ENCODE data around the gene IL11RA. TPM values are rescaled to one million over a fixed set of nuclear protein-coding genes. Genes with fewer than 3 reads are reported as not detected.

Gene IL11RA
- 228 TPM for total RNA-seq
- polyA plus RNA-seq: 10 to 100 TPM in 2 of 4 donors, 1 to 10 TPM in 2; 7.3 to 12.3 (median 9.6) TPM

GRCh38 chr9:34651876-34652601 lies at the start of gene IL11RA:
Gene IL11RA, plus strand, starts transcription at chr9:34652185. Its CDS starts 3,033 bp downstream, at chr9:34655218.
- H3K27me3 ChIP-seq (ENCODE audit: control insufficient read depth, insufficient read depth, low read length): no peaks in the 10 kb centered on the region
- ATAC-seq (ENCODE audit: low read depth in 2 of 2): peak; percentile 55 to 71
- H3K4me3 Mint-ChIP-seq: peak within 1 kb of the TSS in 2 of 4 donors; percentile 50 to 63
- no peaks in the 10 kb centered on the region for H3K9me3 ChIP-seq (ENCODE audit: control insufficient read depth in 2 of 2, low read length in 2 of 2)
- H3K36me3 ChIP-seq (ENCODE audit: control insufficient read depth, insufficient read depth, low read length): peaks cover 31% of the 10 kb centered on the region
- no peaks in the 10 kb centered on the region for H3K27me3 Mint-ChIP-seq
- peaks cover 0 to 3% (median 0%) of the 10 kb centered on the region in 7 donors for H3K9me3 Mint-ChIP-seq
- H3K4me3 ChIP-seq (ENCODE audit: low read depth, low read length): no peak within 1 kb of the TSS
- peak in 1 of 3 donors; percentile 58 for DNase-seq
- peaks cover 16% of the 10 kb centered on the region for H3K36me3 Mint-ChIP-seq
- H3K27ac Mint-ChIP-seq: peak within 1 kb of the TSS; percentile 52 to 67 (median 52)
- H3K27ac ChIP-seq (ENCODE audit: insufficient read depth, low read length, poor library complexity, severe bottlenecking): no peak within 1 kb of the TSS
- H3K4me1 ChIP-seq (ENCODE audit: control insufficient read depth, insufficient read depth, low read length, poor library complexity, severe bottlenecking): peaks cover 20% of the 10 kb centered on the region
- peaks cover 9 to 55% (median 48%) of the 10 kb centered on the region in 4 donors for H3K4me1 Mint-ChIP-seq

DNA sequence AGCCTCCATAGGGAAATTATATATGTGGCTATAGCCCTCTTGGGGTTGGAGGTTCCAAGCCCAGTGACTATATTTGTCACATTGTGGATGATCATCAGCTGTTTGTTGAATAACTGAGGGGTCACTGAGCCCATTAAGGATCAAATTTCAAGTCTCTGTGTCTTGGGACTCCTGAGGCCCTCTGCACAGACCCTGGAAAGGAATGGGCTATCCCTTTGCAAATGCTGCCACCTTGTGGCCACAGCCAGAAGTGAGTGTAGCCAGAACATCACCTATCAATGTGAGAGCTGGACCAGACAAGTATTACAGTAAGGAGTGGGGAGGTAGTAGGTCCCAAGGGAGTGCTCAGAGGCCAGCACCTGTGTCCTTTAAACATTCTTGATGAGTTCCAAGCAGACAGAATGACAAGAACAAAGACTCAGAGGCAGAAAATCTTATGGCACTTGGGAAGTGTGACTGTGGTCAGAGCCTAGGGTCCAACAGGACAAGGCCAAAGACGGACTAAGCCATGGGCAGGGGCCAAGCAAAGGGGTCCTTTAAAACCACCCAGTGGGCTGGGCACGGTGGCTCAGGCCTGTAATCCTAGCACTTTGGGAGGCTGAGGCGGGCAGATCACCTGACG lies 48.3 kb upstream of the IL11RA start:
- H3K4me1 Mint-ChIP-seq: no peaks in the 10 kb centered on the region
- H3K36me3 Mint-ChIP-seq: no peaks in the 10 kb centered on the region
- DNase-seq (peak; percentile 67 to 74 (median 70)), ATAC-seq (ENCODE audit: low read depth in 2 of 2) (peak; percentile 76 to 83)
- Histone ChIP-seq H3K4me1 (ENCODE audit: control insufficient read depth, insufficient read depth, low read length, poor library complexity, severe bottlenecking) (no peaks in the 10 kb centered on the region), H3K27ac (ENCODE audit: insufficient read depth, low read length, poor library complexity, severe bottlenecking) (no peak overlapping the region), H3K4me3 (ENCODE audit: low read depth, low read length) (no peak overlapping the region), H3K27me3 (ENCODE audit: control insufficient read depth, insufficient read depth, low read length) (peaks cover 2% of the 10 kb centered on the region), H3K36me3 (ENCODE audit: control insufficient read depth, insufficient read depth, low read length) (no peaks in the 10 kb centered on the region), H3K9me3 (ENCODE audit: control insufficient read depth in 2 of 2, low read length in 2 of 2) (no peaks in the 10 kb centered on the region)
- H3K27me3 Mint-ChIP-seq: peaks cover 11% of the 10 kb centered on the region
- no peaks in the 10 kb centered on the region for H3K9me3 Mint-ChIP-seq
- H3K4me3 Mint-ChIP-seq: peak overlapping the region in 1 of 4 donors; percentile 8
- H3K27ac Mint-ChIP-seq: peak overlapping the region in 1 of 3 donors; percentile 53

DNA sequence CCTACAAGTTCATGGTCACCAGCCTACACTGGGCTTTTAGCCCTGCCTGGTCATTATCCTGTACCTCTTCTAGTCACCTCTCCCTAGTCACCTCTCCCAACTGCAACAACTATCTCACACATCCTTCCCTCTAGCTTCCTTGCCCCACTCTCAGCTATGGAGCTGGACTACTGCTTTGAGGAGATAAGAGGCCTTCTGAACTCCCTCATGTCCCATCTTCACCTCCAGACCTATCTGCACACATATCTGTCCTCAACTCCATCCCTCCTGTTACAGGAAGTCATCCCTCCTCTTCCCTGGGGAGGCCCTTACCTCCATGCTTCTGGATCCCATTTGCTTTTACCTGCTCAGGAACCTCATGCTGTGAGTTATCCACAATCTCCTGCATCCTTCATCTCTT lies 45.8 kb upstream of the IL11RA start:
- ATAC-seq (ENCODE audit: low read depth in 2 of 2) (no peak), DNase-seq (no peak)
- no peak overlapping the region for H3K27ac Mint-ChIP-seq
- H3K4me1 Mint-ChIP-seq: peaks cover 0 to 11% (median 8%) of the 10 kb centered on the region in 4 donors
- H3K9me3 ChIP-seq (ENCODE audit: control insufficient read depth in 2 of 2, low read length in 2 of 2): no peaks in the 10 kb centered on the region
- peaks cover 7% of the 10 kb centered on the region for H3K4me1 ChIP-seq (ENCODE audit: control insufficient read depth, insufficient read depth, low read length, poor library complexity, severe bottlenecking)
- no peaks in the 10 kb centered on the region for H3K27me3 ChIP-seq (ENCODE audit: control insufficient read depth, insufficient read depth, low read length)
- no peak overlapping the region for H3K27ac ChIP-seq (ENCODE audit: insufficient read depth, low read length, poor library complexity, severe bottlenecking)
- no peaks in the 10 kb centered on the region for H3K36me3 ChIP-seq (ENCODE audit: control insufficient read depth, insufficient read depth, low read length)
- H3K4me3 ChIP-seq (ENCODE audit: low read depth, low read length): no peak overlapping the region
- no peaks in the 10 kb centered on the region for H3K9me3 Mint-ChIP-seq
- H3K4me3 Mint-ChIP-seq: no peak overlapping the region
- H3K27me3 Mint-ChIP-seq: peaks cover 5% of the 10 kb centered on the region
- H3K36me3 Mint-ChIP-seq: no peaks in the 10 kb centered on the region

DNA sequence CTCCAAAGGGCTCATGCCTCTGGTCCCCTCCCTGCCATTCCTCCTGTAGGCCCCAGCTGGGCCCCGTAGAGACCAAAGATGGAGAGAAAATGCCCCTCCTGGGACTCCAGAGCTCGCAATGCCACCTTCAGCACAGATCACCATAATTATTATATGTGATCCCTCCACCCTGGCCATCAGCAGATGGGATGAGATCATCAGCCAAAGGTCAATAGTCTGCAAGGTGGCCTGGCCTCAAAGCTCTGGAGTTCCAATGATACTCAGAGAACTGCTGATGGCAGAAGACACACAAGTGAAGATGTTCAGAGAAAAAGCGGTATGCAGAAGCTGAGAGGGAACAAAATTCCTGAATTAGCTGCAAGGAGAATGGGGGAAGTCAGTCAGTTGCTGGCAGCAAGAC lies 45.1 kb upstream of the IL11RA start:
- Mint-ChIP-seq H3K36me3 (no peaks in the 10 kb centered on the region), H3K4me3 (no peak overlapping the region), H3K27me3 (peaks cover 5% of the 10 kb centered on the region), H3K9me3 (no peaks in the 10 kb centered on the region), H3K27ac (no peak overlapping the region), H3K4me1 (peaks cover 0 to 16% (median 14%) of the 10 kb centered on the region in 4 donors)
- Histone ChIP-seq H3K4me3 (ENCODE audit: low read depth, low read length) (no peak overlapping the region), H3K4me1 (ENCODE audit: control insufficient read depth, insufficient read depth, low read length, poor library complexity, severe bottlenecking) (peaks cover 14% of the 10 kb centered on the region), H3K36me3 (ENCODE audit: control insufficient read depth, insufficient read depth, low read length) (no peaks in the 10 kb centered on the region), H3K27me3 (ENCODE audit: control insufficient read depth, insufficient read depth, low read length) (no peaks in the 10 kb centered on the region), H3K27ac (ENCODE audit: insufficient read depth, low read length, poor library complexity, severe bottlenecking) (no peak overlapping the region), H3K9me3 (ENCODE audit: control insufficient read depth in 2 of 2, low read length in 2 of 2) (no peaks in the 10 kb centered on the region)
- ATAC-seq (ENCODE audit: low read depth in 2 of 2) (no peak), DNase-seq (no peak)

- H3K27ac Mint-ChIP-seq: no peak overlapping the region
- Histone ChIP-seq H3K27ac (ENCODE audit: insufficient read depth, low read length, poor library complexity, severe bottlenecking) (no peak overlapping the region), H3K4me1 (ENCODE audit: control insufficient read depth, insufficient read depth, low read length, poor library complexity, severe bottlenecking) (peaks cover 15% of the 10 kb centered on the region), H3K27me3 (ENCODE audit: control insufficient read depth, insufficient read depth, low read length) (no peaks in the 10 kb centered on the region), H3K36me3 (ENCODE audit: control insufficient read depth, insufficient read depth, low read length) (no peaks in the 10 kb centered on the region), H3K4me3 (ENCODE audit: low read depth, low read length) (no peak overlapping the region), H3K9me3 (ENCODE audit: control insufficient read depth in 2 of 2, low read length in 2 of 2) (no peaks in the 10 kb centered on the region)
- no peaks in the 10 kb centered on the region for H3K9me3 Mint-ChIP-seq
- H3K27me3 Mint-ChIP-seq: peaks cover 7% of the 10 kb centered on the region
- no peak overlapping the region for H3K4me3 Mint-ChIP-seq
- DNase-seq (no peak), ATAC-seq (ENCODE audit: low read depth in 2 of 2) (no peak)
- no peaks in the 10 kb centered on the region for H3K36me3 Mint-ChIP-seq
- H3K4me1 Mint-ChIP-seq: peaks cover 0 to 18% (median 16%) of the 10 kb centered on the region in 4 donors
These were observed 44.7 kb upstream of the IL11RA start for GRCh38 chr9:34607331-34607730.

GRCh38 chr9:34610434-34611206 lies 41.4 kb upstream of the IL11RA start:
- Histone ChIP-seq H3K4me3 (ENCODE audit: low read depth, low read length) (peak overlapping the region; percentile 75), H3K27ac (ENCODE audit: insufficient read depth, low read length, poor library complexity, severe bottlenecking) (no peak overlapping the region), H3K4me1 (ENCODE audit: control insufficient read depth, insufficient read depth, low read length, poor library complexity, severe bottlenecking) (peaks cover 24% of the 10 kb centered on the region), H3K36me3 (ENCODE audit: control insufficient read depth, insufficient read depth, low read length) (peaks cover 9% of the 10 kb centered on the region), H3K9me3 (ENCODE audit: control insufficient read depth in 2 of 2, low read length in 2 of 2) (no peaks in the 10 kb centered on the region), H3K27me3 (ENCODE audit: control insufficient read depth, insufficient read depth, low read length) (no peaks in the 10 kb centered on the region)
- ATAC-seq (ENCODE audit: low read depth in 2 of 2): no peak
- H3K27ac Mint-ChIP-seq: peak overlapping the region in 2 of 3 donors; percentile 53 to 63
- H3K9me3 Mint-ChIP-seq: no peaks in the 10 kb centered on the region
- no peak for DNase-seq
- H3K27me3 Mint-ChIP-seq: peaks cover 7% of the 10 kb centered on the region
- H3K4me1 Mint-ChIP-seq: peaks cover 0 to 26% (median 24%) of the 10 kb centered on the region in 4 donors
- H3K36me3 Mint-ChIP-seq: peaks cover 13% of the 10 kb centered on the region
- peak overlapping the region; percentile 79 to 99 (median 91) for H3K4me3 Mint-ChIP-seq

GRCh38 chr9:34611251-34611810 lies 40.7 kb upstream of the IL11RA start:
- Histone ChIP-seq H3K9me3 (ENCODE audit: control insufficient read depth in 2 of 2, low read length in 2 of 2) (no peaks in the 10 kb centered on the region), H3K36me3 (ENCODE audit: control insufficient read depth, insufficient read depth, low read length) (peaks cover 15% of the 10 kb centered on the region), H3K27ac (ENCODE audit: insufficient read depth, low read length, poor library complexity, severe bottlenecking) (peak overlapping the region; percentile 80), H3K4me1 (ENCODE audit: control insufficient read depth, insufficient read depth, low read length, poor library complexity, severe bottlenecking) (peaks cover 24% of the 10 kb centered on the region), H3K27me3 (ENCODE audit: control insufficient read depth, insufficient read depth, low read length) (no peaks in the 10 kb centered on the region), H3K4me3 (ENCODE audit: low read depth, low read length) (peak overlapping the region; percentile 75)
- DNase-seq: peak in 1 of 3 donors; percentile 25
- Mint-ChIP-seq H3K27me3 (peaks cover 7% of the 10 kb centered on the region), H3K9me3 (no peaks in the 10 kb centered on the region), H3K4me1 (peaks cover 0 to 26% (median 25%) of the 10 kb centered on the region in 4 donors), H3K36me3 (peaks cover 16% of the 10 kb centered on the region), H3K4me3 (peak overlapping the region; percentile 91 to 99 (median 91)), H3K27ac (peak overlapping the region; percentile 87 to 95 (median 91))
- no peak for ATAC-seq (ENCODE audit: low read depth in 2 of 2)
